Amniotic stem cell (primary cell): Measurements from ENCODE around the gene ENPP1.
"Not testable (repeated sequence)": the region's sequence is repeated elsewhere in the genome, so short reads cannot be mapped to it uniquely, and the experiment has no call there.

Experiments
- DNase-seq: peaks from one replicate; lab custom pipeline; 2025; lab: John Stamatoyannopoulos, UW

ENPP1 gene

GRCh38 chr6:131831392-131831791, 23.6 kb downstream of the ENPP1 start:
- no peak for DNase-seq

- DNase-seq: no peak
Observed at GRCh38 chr6:131831886-131832285, 24.1 kb downstream of the ENPP1 start.

- DNase-seq: no peak
Observed at GRCh38 chr6:131832363-131832762, 24.5 kb downstream of the ENPP1 start.

- DNase-seq: no peak
Observed at GRCh38 chr6:131838051-131838450, 30.2 kb downstream of the ENPP1 start.

- DNase-seq: no peak
Observed at GRCh38 chr6:131839388-131839787, 31.6 kb downstream of the ENPP1 start.

GRCh38 chr6:131840441-131840840, 32.6 kb downstream of the ENPP1 start:
- DNase-seq: no peak

GRCh38 chr6:131840936-131841583, 33.2 kb downstream of the ENPP1 start:
- no peak for DNase-seq

- no peak for DNase-seq
Observed at GRCh38 chr6:131843768-131844167, 35.9 kb downstream of the ENPP1 start.

- no peak for DNase-seq
Observed at GRCh38 chr6:131844243-131844841, 36.5 kb downstream of the ENPP1 start.

GRCh38 chr6:131846023-131846663, 38.3 kb downstream of the ENPP1 start:
- no peak for DNase-seq

GRCh38 chr6:131846905-131847304, 39.1 kb downstream of the ENPP1 start:
- no peak for DNase-seq

GRCh38 chr6:131849799-131850198, 42.0 kb downstream of the ENPP1 start:
- DNase-seq: no peak

- DNase-seq: no peak
Observed at GRCh38 chr6:131851049-131851769, 43.4 kb downstream of the ENPP1 start.

GRCh38 chr6:131852200-131852599, 44.4 kb downstream of the ENPP1 start:
- DNase-seq: no peak

- DNase-seq: no peak
Observed at GRCh38 chr6:131854803-131855202, 47.0 kb downstream of the ENPP1 start.

GRCh38 chr6:131858765-131859415, 51.1 kb downstream of the ENPP1 start:
- no peak for DNase-seq

- DNase-seq: not testable (repeated sequence)
Observed at GRCh38 chr6:131859658-131860057, 51.8 kb downstream of the ENPP1 start.

- peak; percentile 44 for DNase-seq
Observed at GRCh38 chr6:131861381-131861780, 53.6 kb downstream of the ENPP1 start.

- DNase-seq: no peak
Observed at GRCh38 chr6:131862476-131862875, 54.7 kb downstream of the ENPP1 start.

GRCh38 chr6:131867744-131868143, 59.9 kb downstream of the ENPP1 start:
- DNase-seq: no peak

GRCh38 chr6:131868836-131869235, 61.0 kb downstream of the ENPP1 start:
- DNase-seq: no peak

- no peak for DNase-seq
Observed at GRCh38 chr6:131875647-131876046, 67.8 kb downstream of the ENPP1 start.
